HG02973 (cell line): ENCODE data around the gene EVI5.
"Not testable (repeated sequence)": the region's sequence is repeated elsewhere in the genome, so short reads cannot be mapped to it uniquely, and the experiment has no call there.

ENCODE experiments used
- ATAC-seq: cut with Tn5 transposase; IDR thresholded peaks from one replicate; pipeline ENCODE4 v1.9.1; 2021; ENCODE audit warnings: moderate library complexity; ENCODE audit not compliant: unreplicated experiment

Gene EVI5

DNA sequence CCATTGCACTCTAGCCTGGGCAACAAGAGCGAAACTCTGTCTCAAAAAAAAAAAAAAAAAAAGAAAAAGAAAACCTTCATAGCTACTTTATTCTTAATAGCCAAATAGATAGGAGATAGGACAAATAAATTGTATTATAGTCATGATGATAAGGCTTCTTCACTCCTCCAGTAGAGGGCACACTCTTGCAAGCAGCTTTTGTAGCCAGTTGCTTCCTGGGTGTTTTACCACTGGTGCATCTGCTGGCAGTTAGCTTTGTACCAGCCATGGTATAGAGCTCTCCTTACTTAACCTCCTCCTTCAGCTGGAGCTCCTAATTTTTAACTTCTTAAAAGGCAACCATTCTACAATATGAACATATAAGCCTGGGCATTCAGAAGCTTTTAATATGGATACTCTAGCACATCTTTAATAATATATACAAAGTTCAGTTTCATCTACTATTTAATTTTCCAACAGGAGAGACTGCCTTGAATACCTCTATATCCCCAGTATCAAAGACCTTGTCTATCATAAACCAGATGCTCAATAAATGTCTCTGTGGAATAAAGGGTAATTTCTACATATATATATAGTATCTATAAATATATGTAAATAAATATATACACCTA lies 35.8 kb downstream of the EVI5 start:
- ATAC-seq: no peak

DNA sequence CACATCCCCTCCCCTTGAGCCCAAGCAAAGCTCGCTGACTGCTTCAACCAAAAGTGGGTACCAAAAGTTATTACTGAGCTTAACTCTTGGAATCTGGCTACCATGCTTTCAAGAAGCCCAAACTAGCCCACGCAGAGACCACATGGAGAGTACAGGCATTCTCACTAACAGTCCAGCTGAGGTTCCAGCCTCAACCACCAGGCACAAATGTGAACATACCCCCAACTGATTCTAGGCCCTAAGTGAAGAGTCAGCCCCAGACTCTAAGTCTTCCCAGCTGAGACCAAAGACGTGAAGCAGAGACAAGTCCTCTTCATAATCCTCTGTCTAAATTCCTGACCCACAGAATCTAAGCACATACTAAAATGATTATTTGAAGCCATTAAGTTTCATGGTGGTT lies 36.8 kb downstream of the EVI5 start:
- ATAC-seq: no peak

DNA sequence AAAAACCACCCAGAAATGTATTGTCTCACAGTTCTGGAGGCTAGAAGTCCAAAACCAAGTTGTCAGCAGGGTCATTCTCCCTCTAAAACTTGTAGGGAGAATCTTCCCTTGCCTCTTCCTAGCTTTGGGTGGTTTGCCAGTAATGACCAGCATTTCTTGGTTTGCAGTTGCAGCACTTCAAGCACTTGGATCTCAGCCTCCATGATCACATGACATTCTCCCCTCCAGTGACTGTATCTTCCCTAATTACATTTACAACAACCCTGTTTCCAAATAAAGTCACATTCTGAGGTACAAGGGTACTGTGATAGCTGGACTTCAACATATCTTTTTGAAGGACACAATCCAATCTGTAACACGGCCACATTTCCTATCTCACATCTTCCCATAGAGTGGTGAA lies 37.2 kb downstream of the EVI5 start:
- no peak for ATAC-seq

DNA sequence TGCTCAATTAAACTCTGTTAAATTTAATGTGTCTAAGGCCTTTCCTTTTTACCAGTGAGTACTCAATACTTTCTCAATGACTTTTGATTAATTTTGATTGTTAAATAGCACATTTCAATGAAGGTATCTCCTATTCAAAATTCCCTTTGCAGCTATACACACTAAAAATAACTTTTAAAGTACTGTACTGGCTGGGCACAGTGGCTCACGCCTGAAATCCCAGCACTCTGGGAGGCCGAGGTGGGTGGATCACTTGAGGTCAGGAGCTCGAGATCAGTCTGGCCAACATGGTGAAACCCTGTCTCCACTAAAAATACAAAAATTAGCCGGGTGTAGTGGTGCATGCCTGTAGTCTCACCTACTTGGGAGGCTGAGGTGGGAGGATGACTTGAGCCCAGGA lies 38.7 kb downstream of the EVI5 start:
- ATAC-seq: not testable (repeated sequence)

DNA sequence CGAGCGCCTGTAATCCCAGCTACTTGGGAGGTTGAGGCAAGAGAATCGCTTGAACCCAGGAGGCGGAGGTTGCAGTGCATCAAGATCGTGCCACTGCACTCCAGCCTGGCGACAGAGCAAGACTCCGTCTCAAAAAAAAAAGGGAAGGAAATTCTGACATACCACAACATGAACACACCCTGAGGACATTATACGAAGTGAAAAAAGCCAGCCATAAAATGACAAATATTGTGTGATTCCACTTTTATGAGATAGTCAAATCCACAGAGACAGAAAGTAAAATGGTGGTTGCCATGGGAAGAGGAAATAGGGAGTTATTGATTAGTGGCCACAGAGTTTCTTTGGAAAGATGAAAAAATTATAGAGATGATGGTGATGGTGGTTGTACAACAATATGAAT lies 41.7 kb downstream of the EVI5 start:
- ATAC-seq: no peak

DNA sequence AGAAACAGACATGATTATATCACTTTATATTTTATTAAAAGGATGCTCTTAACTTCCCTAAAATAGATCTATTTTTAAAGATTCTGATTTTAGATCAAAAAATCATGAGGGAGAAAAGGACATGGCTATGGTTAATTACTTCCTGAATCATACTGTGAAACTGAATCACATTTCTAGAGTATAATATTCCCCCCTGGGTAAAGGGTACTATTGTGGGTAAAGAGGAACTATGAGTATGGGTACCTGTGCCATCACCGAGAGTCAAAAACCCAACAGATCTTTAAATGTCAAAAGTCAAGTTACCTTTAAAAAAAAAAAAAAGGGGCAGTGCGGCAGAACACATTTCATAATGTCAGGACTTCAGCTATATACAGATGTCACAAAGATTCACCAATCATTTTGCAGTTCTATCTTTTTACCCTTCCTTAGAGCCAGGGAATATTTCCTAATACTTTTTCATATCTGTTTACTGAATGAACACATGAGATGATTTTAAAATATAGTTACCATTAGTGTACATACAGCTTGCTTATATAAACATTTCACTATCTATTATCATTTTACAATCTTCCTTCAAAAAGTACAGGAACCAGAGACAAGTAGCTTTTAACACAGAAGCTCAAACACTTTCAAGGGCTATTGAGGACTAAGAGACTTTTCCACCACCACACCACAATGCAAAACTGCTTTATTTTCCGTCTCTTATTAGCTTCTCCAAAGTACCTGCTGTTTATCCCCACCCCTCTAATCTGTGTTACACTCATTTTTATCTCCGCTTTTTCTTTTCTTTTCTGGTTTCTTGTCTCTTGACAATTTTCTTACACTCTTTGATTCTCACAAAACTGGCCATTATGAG lies 45.0 kb downstream of the EVI5 start:
- no peak for ATAC-seq

DNA sequence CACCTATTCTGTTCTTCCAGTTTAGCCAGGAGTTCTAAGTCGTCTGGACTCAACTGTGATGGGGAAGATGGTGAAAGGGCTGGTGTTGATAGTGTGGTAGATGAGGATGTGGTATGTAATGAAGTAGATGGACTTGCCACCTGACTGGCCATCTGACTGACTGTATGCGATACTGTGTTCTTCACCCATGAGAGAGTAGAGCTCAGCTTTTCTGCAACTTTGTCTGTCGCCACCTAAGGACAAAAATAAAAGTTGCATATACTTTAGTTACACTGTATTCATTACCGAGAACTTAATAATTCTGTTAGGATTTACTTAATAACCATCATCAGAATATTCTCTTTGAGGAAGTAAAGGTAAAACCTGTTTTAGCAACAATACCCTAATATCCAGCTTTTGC lies 48.5 kb downstream of the EVI5 start:
- no peak for ATAC-seq

DNA sequence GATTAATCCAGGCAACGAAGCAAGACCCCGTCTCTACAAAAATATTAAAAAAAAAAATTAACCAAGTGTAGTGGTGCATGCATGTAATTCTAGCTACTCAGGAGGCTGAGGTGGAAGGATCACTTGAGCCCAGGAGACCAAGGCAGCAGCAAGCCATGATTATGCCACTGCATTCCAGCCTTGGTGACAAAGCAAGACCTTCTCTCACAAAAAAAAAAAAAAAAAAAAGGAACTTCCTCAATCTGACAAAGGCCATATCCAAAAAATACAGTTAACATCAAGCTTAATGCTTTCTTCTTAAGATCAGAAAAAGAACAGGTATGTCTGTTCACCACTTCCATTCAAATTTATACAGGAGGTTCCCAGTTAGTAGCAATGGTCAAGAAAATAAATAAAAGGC lies 54.4 kb downstream of the EVI5 start:
- no peak for ATAC-seq

DNA sequence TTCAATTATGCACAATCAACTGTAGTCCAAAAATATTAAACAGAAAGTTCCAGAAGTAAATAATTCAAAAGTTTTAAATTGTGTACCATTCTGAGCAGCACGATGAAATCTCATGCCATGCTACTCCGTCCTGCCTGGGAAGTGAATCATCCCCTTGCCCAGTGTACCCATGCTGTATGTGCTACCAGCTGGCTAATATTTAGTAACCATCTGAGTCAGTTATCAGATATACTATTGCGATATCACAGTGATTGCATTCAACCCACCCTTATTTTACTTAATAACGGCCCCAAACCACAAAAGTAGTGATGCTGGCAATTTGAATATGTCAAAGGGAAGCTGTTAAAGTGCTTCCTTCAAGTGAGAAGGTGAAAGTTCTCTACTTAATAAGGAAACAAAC lies 56.2 kb downstream of the EVI5 start:
- no peak for ATAC-seq

DNA sequence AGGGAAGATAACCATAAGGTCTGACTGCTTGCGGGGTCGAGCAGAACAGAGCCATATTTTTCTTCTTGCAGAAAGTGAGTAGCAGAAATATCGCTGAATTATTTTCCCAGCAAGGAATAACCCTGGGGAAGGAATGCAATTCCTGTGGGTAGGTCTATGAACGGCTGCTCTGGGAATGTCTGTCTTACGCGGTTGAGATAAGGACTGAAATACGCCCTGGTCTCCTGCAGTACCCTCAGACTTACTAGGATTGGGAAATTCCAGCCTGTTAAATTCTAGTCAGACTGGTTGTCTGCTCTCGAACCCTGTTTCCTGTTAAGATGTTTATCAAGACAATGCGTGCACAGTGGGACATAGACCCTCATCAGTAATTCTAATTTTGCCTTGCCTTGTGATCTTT lies 61.2 kb downstream of the EVI5 start:
- ATAC-seq: not testable (repeated sequence)

DNA sequence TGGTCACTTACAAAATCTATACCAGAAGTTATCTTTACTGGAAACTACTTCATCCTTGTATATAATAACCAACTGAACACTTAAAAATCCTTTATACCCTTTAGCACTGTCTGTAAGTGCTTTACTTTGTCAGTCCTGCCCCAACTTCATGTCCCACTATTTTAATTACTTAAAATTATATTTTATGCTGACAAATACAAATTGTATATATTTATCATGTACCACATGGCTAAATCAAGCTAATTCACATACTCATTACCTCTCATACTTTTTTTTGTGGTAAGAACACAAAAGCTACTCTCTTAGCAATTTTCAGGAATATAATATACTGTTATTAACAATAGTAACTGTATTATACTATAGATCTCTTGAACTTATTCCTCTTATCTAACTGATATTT lies 63.0 kb downstream of the EVI5 start:
- no peak for ATAC-seq

DNA sequence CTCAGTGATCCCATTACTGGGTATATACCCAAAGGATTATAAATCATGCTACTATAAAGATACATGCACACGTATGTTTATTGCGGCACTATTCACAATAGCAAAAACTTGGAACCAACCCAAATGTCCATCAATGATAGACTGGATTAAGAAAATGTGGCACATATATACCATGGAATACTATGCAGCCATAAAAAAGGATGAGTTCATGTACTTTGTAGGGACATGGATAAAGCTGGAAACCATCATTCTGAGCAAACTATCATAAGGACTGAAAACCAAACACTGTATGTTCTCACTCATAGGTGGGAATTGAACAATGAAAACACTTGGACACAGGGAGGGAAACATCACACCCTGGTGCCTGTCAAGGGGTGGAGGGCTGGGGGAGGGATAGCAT lies 63.8 kb downstream of the EVI5 start:
- not testable (repeated sequence) for ATAC-seq

DNA sequence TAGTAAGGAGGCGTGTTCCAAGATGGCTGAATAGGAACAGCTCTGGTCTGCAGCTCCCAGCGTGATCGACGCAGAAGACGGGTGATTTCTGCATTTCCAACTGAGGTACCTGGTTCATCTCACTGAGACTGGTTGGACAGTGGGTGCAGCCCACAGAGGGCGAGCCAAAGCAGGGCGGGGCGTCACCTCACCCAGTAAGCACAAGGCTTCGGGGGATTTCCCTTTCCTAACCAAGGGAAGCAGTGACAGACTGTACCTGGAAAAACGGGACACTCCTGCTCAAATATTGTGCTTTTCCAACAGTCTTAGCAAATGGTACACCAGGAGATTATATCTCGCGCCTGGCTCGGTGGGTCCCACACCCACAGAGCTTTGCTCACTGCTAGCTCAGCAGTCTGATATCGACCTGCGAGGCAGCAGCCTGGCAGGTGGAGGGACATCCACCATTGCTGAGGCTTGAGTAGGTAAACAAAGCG lies 69.4 kb downstream of the EVI5 start:
- not testable (repeated sequence) for ATAC-seq

DNA sequence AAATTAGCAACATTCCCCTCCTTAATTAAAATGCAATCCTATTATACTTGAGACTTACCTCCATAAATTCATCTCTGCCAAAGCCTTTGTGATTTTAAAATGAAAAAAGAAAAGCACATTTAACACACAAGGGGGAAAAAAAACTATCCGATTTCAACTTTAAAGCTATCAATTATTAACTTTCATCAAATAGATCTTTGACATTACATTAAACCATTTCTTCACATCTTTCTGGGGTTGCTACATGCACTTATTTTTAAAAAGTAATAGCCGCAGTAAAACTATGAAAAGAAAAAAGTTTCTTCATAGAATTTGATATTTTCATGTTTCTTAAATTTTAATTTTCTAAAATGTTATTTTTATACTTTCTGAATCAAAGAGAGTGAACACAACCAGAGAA lies 71.0 kb downstream of the EVI5 start:
- ATAC-seq: no peak

DNA sequence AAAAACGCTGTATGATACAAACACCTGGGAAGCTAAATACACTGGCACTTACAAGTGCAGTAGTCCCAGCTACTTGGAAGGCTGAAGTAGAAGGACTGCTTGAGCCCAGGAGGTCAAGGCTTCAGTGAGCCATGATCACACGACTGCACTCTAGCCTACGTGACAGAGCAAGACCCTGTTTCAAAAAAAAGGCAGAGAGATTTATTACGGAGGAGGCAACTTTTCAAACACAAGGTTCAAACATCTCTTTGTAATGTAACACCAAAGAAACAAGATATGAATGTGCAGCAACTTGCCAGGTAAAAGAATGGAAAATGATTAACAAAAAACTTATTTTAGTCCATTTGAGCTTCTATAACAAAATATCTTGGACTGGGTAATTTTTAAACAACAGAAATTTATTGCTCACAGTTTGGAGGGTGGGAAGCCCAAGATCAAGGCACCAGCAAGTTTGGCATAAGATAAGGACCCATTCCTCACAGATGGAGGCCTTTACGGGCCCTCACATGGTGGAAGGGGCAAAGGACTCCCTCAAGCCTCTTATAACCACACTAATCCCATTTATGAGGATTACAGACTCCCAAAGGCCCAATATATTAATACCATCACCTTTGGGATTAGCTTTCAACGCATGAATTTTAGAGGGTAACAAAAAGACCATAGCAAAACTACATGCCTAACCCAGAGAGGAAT lies 73.3 kb downstream of the EVI5 start:
- ATAC-seq: no peak

DNA sequence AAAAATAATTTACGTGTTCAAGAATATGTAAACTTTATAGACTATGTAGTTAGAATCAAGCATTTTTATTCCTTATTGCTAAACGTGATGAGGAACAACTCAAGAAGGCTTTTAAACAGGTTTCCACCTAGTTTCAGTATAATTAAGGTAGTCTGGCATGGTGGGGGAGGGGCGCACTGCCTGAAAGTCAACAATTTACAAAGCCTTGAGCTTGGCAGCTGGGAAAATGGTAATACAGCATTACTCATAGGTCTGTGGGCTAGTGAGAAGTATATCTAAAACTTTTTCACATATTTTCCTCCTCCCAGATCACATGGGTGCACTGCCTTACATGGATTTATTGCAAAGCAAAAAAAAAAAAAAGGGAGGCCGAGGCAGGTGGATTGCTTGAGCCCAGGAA lies 75.2 kb downstream of the EVI5 start:
- no peak for ATAC-seq

DNA sequence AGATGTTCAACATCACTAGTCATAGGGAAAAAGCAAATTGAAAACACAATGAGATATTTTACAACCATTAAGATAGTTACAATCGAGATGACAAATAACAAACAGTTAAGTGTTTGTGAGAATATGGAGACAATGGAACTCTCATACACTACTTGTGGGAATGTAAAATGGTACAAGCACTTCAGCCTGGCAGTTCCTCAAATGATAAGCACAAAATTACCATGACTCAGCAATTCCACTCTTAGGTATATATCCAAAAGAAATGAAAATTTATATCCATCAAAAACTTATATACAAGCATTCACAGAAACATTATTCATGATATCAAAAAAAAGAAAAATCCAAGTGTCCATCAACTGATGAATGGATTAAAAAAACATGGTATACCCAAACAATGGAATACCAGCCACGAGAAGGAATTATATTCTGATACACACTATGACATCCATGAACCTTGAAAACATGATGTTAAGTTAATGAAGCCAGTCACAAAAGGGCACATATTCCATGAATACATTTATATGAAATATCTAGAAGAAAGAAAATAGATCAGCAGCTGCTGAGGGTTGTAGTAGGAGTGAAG lies 76.4 kb downstream of the EVI5 start:
- ATAC-seq: no peak

DNA sequence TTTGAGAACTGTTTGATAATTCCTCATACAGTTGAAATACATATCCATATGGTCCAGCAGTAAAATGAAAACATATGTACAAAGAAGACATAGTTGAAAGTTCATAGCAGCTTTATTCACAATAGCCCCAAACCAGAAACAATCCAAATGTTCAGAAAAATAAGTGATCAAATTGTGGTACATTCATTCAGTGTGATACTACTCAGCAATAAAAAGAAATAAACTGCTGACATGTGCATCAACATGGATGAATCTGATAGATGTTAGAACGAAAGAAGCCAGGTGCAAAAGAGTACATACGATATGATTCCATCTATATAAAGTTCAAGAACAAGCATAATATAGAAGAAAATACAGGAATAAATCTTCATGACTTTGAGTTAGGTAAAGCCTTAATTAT lies 77.2 kb downstream of the EVI5 start:
- no peak for ATAC-seq

DNA sequence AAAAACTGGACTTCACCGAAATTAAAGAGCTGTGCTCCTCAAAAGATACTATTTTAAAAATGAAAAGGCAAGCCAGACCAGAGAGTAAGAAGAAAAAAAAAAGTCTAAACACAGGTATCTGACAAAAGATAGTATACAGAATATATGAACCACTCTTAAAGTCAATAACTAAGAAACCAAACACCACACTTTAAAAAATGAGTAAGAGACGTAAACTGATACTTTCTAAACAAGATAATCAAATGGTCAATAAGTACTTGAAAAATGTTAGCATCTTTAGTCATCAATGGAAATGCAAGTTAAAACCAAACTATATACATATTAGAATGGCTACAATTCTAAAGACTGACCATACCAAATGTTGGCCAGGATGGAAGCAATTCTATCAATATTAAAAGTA lies 77.6 kb downstream of the EVI5 start:
- ATAC-seq: no peak

DNA sequence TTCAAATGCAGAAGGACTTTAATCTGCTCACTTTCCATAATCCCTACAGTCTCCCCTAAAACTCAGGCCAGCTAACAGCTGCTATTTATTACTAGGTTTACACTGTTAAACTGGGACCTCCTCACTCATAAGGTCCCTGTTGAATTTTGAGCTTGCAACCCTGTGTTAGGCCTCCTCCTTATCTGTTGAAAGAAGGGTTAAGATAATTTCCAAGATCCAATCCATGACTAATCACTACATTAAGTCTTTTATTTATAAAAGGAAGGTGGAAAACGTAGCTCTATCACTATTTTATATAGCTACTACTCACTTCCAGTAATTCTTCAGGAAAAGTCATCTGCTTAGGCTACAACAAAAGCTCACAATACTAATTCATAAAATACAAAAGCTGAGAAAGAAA lies 79.5 kb downstream of the EVI5 start:
- no peak for ATAC-seq

DNA sequence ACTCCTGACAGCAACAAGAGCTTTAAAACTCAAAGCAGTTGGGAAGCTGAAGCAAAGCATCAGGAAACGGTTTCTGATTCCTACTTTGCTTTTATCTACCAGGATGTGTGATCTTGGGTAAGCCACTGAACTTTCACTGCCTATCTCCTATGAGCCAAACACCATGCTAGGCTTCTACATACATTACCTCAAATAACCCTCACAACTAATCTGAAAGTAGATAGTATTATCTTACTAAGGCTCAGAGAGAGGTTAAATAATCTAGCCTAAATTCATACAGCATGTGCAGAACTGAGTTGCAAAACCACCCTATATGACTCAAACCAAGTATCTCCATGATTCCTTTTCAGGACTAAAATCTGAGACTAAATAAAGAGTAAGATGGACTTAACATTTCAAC lies 83.8 kb downstream of the EVI5 start:
- ATAC-seq: no peak

DNA sequence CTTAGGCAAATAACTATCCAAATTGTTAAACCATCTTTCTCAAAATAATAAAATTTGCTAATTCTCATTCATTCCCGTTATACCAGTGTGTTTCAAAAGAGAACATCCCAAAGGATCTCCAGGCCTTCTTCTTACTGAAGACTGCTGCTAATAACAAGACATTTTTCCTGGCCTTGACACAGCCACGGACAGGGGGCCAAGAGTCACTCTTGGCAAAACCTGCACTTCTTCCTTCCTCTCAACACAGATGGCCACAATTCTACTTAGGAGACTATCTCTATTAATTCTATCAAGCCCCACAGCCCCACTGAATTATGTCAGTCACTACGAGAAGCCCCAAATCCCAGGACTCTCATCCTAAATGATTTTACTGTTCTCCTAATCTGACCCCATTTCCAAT lies 86.0 kb downstream of the EVI5 start:
- no peak for ATAC-seq
